Activated CD4-positive, alpha-beta T cell treated with anti-CD3 and anti-CD28 coated beads, Interleukin-2, Interleukin-6, amounts not matched to agents 100 ng/mL and 50 ng/mL, durations not matched to agents 16 hours and 8 hours (primary cell): Measurements from ENCODE around the gene CNN1.
"Not testable (repeated sequence)": the region's sequence is repeated elsewhere in the genome, so short reads cannot be mapped to it uniquely, and the experiment has no call there.

Experiments
- DNase-seq: peaks from one replicate; pipeline ENCODE4 v3.0.0-alpha.2; 2020

CNN1 gene

GRCh38 chr19:11566164-11566563 is 27.5 kb downstream of the CNN1 start:
- DNase-seq, result no peak

GRCh38 chr19:11570039-11570462 is 31.4 kb downstream of the CNN1 start:
- no peak for DNase-seq

DNA sequence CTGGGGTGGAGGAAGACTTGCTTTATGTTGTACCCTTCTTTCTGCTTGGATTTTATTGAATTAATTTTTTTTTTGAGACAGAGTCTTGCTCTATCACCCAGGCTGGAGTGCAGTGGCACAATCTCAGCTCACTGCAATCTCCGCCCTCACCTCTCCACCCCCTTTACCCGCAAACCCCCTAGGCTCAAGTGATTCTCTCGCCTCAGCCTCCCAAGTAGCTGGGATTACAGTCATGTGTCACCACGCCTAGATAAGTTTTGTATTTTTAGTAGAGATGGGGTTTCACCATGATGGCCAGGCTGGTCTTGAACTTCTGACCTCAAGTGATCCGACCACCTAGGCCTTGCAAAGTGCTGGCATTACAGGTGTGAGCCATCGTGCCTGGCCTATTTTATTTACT is 34.7 kb downstream of the CNN1 start:
- not testable (repeated sequence) for DNase-seq

DNA sequence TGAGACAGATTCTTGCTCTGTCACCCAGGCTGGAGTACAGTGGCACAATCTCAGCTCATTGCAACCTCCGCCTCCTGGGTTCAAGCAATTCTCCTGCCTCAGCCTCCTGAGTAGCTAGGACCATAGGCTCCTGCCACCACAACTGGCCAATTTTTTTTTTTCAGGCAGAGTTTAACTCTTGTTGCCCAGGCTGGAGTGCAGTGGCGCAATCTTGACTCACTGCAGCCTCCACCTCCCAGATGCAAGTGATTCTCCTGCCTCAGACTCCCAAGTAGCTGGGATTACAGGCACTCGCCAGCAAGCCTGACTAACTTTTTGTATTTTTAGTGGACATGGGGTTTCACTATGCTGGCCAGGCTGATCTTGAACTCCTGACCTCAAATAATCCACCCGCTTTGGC is 35.1 kb downstream of the CNN1 start:
- DNase-seq, result not testable (repeated sequence)

- DNase-seq, result no peak
Observed at GRCh38 chr19:11574689-11575088, 36.0 kb downstream of the CNN1 start.

DNA sequence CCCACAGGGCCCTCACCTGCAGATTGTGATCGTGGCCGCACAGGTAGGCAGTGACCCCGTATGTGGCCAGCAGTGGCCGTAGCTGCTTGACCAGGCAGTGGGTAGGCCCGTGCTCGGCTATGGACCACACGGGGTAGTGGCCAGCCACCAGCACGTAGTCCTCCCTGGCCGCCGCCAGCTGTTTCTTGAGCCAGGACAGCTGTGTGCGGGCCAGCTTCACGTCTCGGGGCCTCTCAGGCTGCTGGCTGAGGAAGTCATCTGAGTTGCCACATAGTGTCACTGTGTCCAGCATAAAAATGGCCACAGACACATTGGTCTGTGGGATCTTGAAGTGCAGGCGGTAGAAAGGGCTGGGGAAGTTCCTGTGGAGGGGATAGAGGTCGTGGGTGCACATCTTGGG is 37.6 kb downstream of the CNN1 start:
- DNase-seq, result no peak

- no peak for DNase-seq
Observed at GRCh38 chr19:11577451-11578257, 39.0 kb downstream of the CNN1 start, which contains the start of gene ACP5. Gene ACP5 (minus strand): TSS chr19:11577645. CDS start chr19:11577317, 328 bp downstream.

- DNase-seq, result peak; percentile 52
Observed at GRCh38 chr19:11578258-11579142, 39.8 kb downstream of the CNN1 start.

GRCh38 chr19:11580116-11580515 is 41.5 kb downstream of the CNN1 start:
- DNase-seq, result no peak

GRCh38 chr19:11581740-11582139 is 43.1 kb downstream of the CNN1 start:
- peak; percentile 64 for DNase-seq

- no peak for DNase-seq
Observed at GRCh38 chr19:11586331-11586730, 47.7 kb downstream of the CNN1 start.

GRCh38 chr19:11587302-11587974 is 48.8 kb downstream of the CNN1 start:
- DNase-seq, result peak; percentile 84

DNA sequence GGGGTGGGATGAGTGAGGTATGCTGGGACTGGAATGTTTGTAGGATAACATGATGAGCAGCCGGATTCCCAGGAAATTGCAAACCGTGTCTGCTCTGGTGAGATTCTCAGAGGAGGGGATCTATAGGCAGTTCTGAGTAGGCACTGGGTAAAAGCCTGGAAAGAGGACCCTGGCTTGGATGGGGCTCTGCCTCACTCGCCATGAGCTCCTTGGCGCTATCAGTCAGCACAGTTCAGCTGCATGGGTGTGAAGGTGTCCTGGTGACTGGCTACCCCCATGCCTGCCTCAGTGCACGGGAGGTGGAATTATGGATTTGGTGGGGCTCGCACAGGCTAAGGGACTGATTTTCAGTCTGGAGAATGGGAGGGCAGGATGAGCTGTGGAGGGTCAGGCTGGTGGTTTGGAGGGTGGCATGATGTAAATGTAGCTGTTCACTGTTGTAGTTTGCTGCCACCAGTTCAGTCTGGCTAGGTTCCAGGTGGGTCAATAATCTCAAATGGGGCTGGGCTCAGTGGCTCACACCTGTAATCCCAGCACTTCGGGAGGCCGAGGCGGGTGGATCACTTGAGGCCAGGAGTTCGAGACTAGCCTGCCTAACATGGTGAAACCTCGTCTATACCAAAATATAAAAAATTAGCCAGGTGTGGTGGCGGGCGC is 49.5 kb downstream of the CNN1 start:
- no peak for DNase-seq

- no peak for DNase-seq
Observed at GRCh38 chr19:11594084-11594483, 55.4 kb downstream of the CNN1 start.

DNA sequence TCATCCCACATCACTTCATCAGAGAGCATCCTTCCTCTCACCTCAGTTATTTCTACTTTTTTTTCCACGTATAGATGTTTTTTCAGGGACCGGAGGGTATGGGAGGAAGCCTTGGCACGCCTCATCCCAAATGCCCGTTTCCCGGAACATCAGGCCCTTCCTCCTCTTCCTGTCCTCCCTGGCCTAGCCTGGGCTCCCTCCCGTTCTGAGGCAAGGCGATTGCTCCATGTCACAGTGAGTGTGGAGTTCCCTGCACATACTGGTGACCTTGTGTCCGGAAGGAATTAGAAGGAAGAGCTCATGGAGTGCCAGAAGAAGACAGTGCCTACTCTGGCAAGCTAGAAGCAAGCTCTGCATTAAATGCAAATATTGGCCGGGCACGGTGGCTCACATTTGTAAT is 57.5 kb downstream of the CNN1 start:
- no peak for DNase-seq

- peak; percentile 98 for DNase-seq
Observed at GRCh38 chr19:11597202-11598102, 58.8 kb downstream of the CNN1 start, which contains the start of gene ZNF627. Gene ZNF627 (plus strand): TSS chr19:11597483. CDS start chr19:11597628, 145 bp downstream.

DNA sequence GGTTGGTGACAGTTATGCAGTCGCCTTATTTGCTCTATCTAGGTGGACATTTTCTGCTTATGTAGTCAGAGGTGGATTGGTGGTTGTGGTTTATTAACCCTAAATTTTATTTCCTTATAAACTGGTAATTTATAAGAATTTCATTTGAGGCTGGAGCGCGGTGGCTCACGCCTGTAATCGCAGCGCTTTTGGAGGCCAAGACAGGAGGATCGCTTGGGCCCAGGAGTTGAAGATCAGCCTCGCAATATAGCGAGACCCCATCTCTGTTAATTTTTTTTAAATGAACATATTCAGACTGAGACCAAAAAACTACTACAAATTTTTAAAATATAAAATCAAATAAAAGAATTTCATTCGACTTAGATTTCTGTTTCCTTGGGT is 59.4 kb downstream of the CNN1 start:
- DNase-seq, result no peak

DNA sequence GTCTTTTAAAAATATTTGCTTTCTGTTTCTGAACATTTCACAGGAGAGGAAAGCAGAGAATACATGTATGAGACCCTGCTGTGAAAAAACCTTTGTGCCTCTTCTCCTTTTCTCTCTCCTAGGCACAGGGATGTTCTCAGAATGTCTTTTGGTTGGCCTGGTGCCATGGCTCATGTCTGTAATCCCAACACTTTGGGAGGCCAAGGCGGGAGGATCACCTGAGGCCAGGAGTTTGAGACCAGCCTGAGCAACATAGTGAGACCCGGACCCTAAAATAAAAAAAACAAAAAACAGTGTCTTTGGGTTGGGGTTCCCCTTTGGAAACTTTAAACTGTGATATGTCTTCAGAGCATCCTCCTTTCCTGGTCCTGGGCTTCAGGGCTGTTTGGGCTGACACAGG is 60.1 kb downstream of the CNN1 start:
- DNase-seq, result no peak

DNA sequence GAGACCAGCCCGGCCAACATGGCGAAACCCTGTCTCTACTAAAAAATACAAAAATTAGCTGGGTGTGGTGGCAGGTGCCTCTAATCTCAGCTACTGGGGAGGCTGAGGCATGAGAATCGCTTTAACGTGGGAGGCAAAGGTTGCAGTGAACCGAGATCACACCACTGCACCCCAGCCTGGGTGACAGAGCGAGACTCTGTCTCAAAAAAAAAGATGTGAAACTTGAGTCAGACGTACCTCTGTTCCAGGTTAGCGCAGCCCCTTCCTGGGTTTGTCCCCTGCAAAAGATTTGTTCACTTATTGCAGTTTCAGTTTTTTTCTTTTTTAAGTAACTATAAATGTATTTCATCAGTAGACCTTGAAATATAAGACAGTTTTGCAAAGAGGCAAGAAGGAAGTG is 61.1 kb downstream of the CNN1 start:
- not testable (repeated sequence) for DNase-seq
